ENCODE measurements around the gene SEMA7A.

Gene SEMA7A

GRCh38 chr15:74428970-74429780, 4.6 kb downstream of the SEMA7A start:
- Histone ChIP-seq H3K36me3 (ENCODE audit: control insufficient read depth in 2 of 2, insufficient read depth in 2 of 2, low read length in 2 of 2) (no peaks in the 10 kb centered on the region), H3K4me3 (ENCODE audit: low read length in 2 of 2) (no peak overlapping the region), H3K4me1 (ENCODE audit: control insufficient read depth, insufficient read depth, low read length) (peaks cover 15% of the 10 kb centered on the region), H3K9me3 (ENCODE audit: control insufficient read depth in 2 of 2, low read length in 2 of 2) (no peaks in the 10 kb centered on the region), H3K9ac (ENCODE audit: low read length in 2 of 2) (no peak overlapping the region), H3K27me3 (ENCODE audit: control insufficient read depth in 1 of 2, insufficient read depth in 2 of 2, low read length in 2 of 2) (peaks cover 32 to 39% of the 10 kb centered on the region in 2 donors), H3K27ac (ENCODE audit: low read length) (no peak overlapping the region)

GRCh38 chr15:74428442-74428787, 5.3 kb downstream of the SEMA7A start:
- H3K4me1 ChIP-seq (ENCODE audit: control insufficient read depth, insufficient read depth, low read length) = peaks cover 9% of the 10 kb centered on the region

GRCh38 chr15:74427607-74428441, 5.9 kb downstream of the SEMA7A start:
- H3K27ac ChIP-seq (ENCODE audit: low read length) = no peak overlapping the region
- H3K4me3 ChIP-seq (ENCODE audit: low read length in 2 of 2) = no peak overlapping the region
- H3K9me3 ChIP-seq (ENCODE audit: control insufficient read depth in 2 of 2, low read length in 2 of 2) = no peaks in the 10 kb centered on the region
- H3K27me3 ChIP-seq (ENCODE audit: control insufficient read depth in 1 of 2, insufficient read depth in 2 of 2, low read length in 2 of 2) = peaks cover 31 to 33% of the 10 kb centered on the region in 2 donors
- H3K4me1 ChIP-seq (ENCODE audit: control insufficient read depth, insufficient read depth, low read length) = peaks cover 4% of the 10 kb centered on the region
- no peak overlapping the region for H3K9ac ChIP-seq (ENCODE audit: low read length in 2 of 2)
- no peaks in the 10 kb centered on the region for H3K36me3 ChIP-seq (ENCODE audit: control insufficient read depth in 2 of 2, insufficient read depth in 2 of 2, low read length in 2 of 2)

More at GRCh38 chr15:74428442-74428787, 5.3 kb downstream of the SEMA7A start:
- no peak overlapping the region for H3K4me3 ChIP-seq (ENCODE audit: low read length in 2 of 2)
- H3K27me3 ChIP-seq (ENCODE audit: control insufficient read depth in 1 of 2, insufficient read depth in 2 of 2, low read length in 2 of 2) = peaks cover 32 to 37% of the 10 kb centered on the region in 2 donors
- H3K9ac ChIP-seq (ENCODE audit: low read length in 2 of 2) = no peak overlapping the region
- no peak overlapping the region for H3K27ac ChIP-seq (ENCODE audit: low read length)
- no peaks in the 10 kb centered on the region for H3K9me3 ChIP-seq (ENCODE audit: control insufficient read depth in 2 of 2, low read length in 2 of 2)
- no peaks in the 10 kb centered on the region for H3K36me3 ChIP-seq (ENCODE audit: control insufficient read depth in 2 of 2, insufficient read depth in 2 of 2, low read length in 2 of 2)

GRCh38 chr15:74426404-74427281, 7.1 kb downstream of the SEMA7A start:
- Histone ChIP-seq H3K4me3 (ENCODE audit: low read length in 2 of 2) (no peak overlapping the region), H3K9me3 (ENCODE audit: control insufficient read depth in 2 of 2, low read length in 2 of 2) (no peaks in the 10 kb centered on the region), H3K27ac (ENCODE audit: low read length) (no peak overlapping the region), H3K4me1 (ENCODE audit: control insufficient read depth, insufficient read depth, low read length) (no peaks in the 10 kb centered on the region), H3K36me3 (ENCODE audit: control insufficient read depth in 2 of 2, insufficient read depth in 2 of 2, low read length in 2 of 2) (no peaks in the 10 kb centered on the region), H3K27me3 (ENCODE audit: control insufficient read depth in 1 of 2, insufficient read depth in 2 of 2, low read length in 2 of 2) (peaks cover 21 to 22% of the 10 kb centered on the region in 2 donors), H3K9ac (ENCODE audit: low read length in 2 of 2) (no peak overlapping the region)

- Histone ChIP-seq H3K4me1 (ENCODE audit: control insufficient read depth, insufficient read depth, low read length) (no peaks in the 10 kb centered on the region), H3K4me3 (ENCODE audit: low read length in 2 of 2) (no peak overlapping the region), H3K9me3 (ENCODE audit: control insufficient read depth in 2 of 2, low read length in 2 of 2) (no peaks in the 10 kb centered on the region), H3K9ac (ENCODE audit: low read length in 2 of 2) (no peak overlapping the region), H3K36me3 (ENCODE audit: control insufficient read depth in 2 of 2, insufficient read depth in 2 of 2, low read length in 2 of 2) (no peaks in the 10 kb centered on the region), H3K27me3 (ENCODE audit: control insufficient read depth in 1 of 2, insufficient read depth in 2 of 2, low read length in 2 of 2) (peaks cover 14 to 16% of the 10 kb centered on the region in 2 donors), H3K27ac (ENCODE audit: low read length) (no peak overlapping the region)
These were observed 8.1 kb downstream of the SEMA7A start for GRCh38 chr15:74425630-74426029.

GRCh38 chr15:74424901-74425528, 8.7 kb downstream of the SEMA7A start:
- Histone ChIP-seq H3K36me3 (ENCODE audit: control insufficient read depth in 2 of 2, insufficient read depth in 2 of 2, low read length in 2 of 2) (no peaks in the 10 kb centered on the region), H3K27ac (ENCODE audit: low read length) (no peak overlapping the region), H3K27me3 (ENCODE audit: control insufficient read depth in 1 of 2, insufficient read depth in 2 of 2, low read length in 2 of 2) (peaks cover 9 to 10% of the 10 kb centered on the region in 2 donors), H3K4me3 (ENCODE audit: low read length in 2 of 2) (no peak overlapping the region), H3K9me3 (ENCODE audit: control insufficient read depth in 2 of 2, low read length in 2 of 2) (no peaks in the 10 kb centered on the region), H3K9ac (ENCODE audit: low read length in 2 of 2) (no peak overlapping the region), H3K4me1 (ENCODE audit: control insufficient read depth, insufficient read depth, low read length) (no peaks in the 10 kb centered on the region)

GRCh38 chr15:74423431-74424257, 10.1 kb downstream of the SEMA7A start:
- Histone ChIP-seq H3K27me3 (ENCODE audit: control insufficient read depth in 1 of 2, insufficient read depth in 2 of 2, low read length in 2 of 2) (peaks cover 0 to 2% of the 10 kb centered on the region in 2 donors), H3K9me3 (ENCODE audit: control insufficient read depth in 2 of 2, low read length in 2 of 2) (no peaks in the 10 kb centered on the region), H3K27ac (ENCODE audit: low read length) (no peak overlapping the region), H3K36me3 (ENCODE audit: control insufficient read depth in 2 of 2, insufficient read depth in 2 of 2, low read length in 2 of 2) (no peaks in the 10 kb centered on the region), H3K9ac (ENCODE audit: low read length in 2 of 2) (no peak overlapping the region), H3K4me3 (ENCODE audit: low read length in 2 of 2) (no peak overlapping the region), H3K4me1 (ENCODE audit: control insufficient read depth, insufficient read depth, low read length) (no peaks in the 10 kb centered on the region)

GRCh38 chr15:74422652-74423430, 10.9 kb downstream of the SEMA7A start:
- Histone ChIP-seq H3K4me3 (ENCODE audit: low read length in 2 of 2) (no peak overlapping the region), H3K9me3 (ENCODE audit: control insufficient read depth in 2 of 2, low read length in 2 of 2) (no peaks in the 10 kb centered on the region), H3K4me1 (ENCODE audit: control insufficient read depth, insufficient read depth, low read length) (no peaks in the 10 kb centered on the region), H3K9ac (ENCODE audit: low read length in 2 of 2) (no peak overlapping the region), H3K27me3 (ENCODE audit: control insufficient read depth in 1 of 2, insufficient read depth in 2 of 2, low read length in 2 of 2) (peaks cover 0 to 2% of the 10 kb centered on the region in 2 donors), H3K36me3 (ENCODE audit: control insufficient read depth in 2 of 2, insufficient read depth in 2 of 2, low read length in 2 of 2) (no peaks in the 10 kb centered on the region), H3K27ac (ENCODE audit: low read length) (no peak overlapping the region)

- H3K27ac ChIP-seq (ENCODE audit: low read length) = no peak overlapping the region
- H3K36me3 ChIP-seq (ENCODE audit: control insufficient read depth in 2 of 2, insufficient read depth in 2 of 2, low read length in 2 of 2) = no peaks in the 10 kb centered on the region
- peaks cover 0 to 2% of the 10 kb centered on the region in 2 donors for H3K27me3 ChIP-seq (ENCODE audit: control insufficient read depth in 1 of 2, insufficient read depth in 2 of 2, low read length in 2 of 2)
- no peak overlapping the region for H3K4me3 ChIP-seq (ENCODE audit: low read length in 2 of 2)
- no peaks in the 10 kb centered on the region for H3K4me1 ChIP-seq (ENCODE audit: control insufficient read depth, insufficient read depth, low read length)
- H3K9ac ChIP-seq (ENCODE audit: low read length in 2 of 2) = no peak overlapping the region
- H3K9me3 ChIP-seq (ENCODE audit: control insufficient read depth in 2 of 2, low read length in 2 of 2) = no peaks in the 10 kb centered on the region
These were observed 11.5 kb downstream of the SEMA7A start for GRCh38 chr15:74422265-74422651.

Measured in stomach smooth muscle (tissue), 2 donors.